ENCODE measurements around the gene NBPF19. TPM values are rescaled to one million over a fixed set of nuclear protein-coding genes. Genes with fewer than 3 reads are reported as not detected.
"Not testable (repeated sequence)": the region's sequence is repeated elsewhere in the genome, so short reads cannot be mapped to it uniquely, and the experiment has no call there.

Gene NBPF19
- total and polyA plus RNA-seq, 2 of the 4 experiments (the other 2 are of a cell fraction) = 6.3 to 7.7 TPM

GRCh38 chr1:149572763-149573162, 97.9 kb downstream of the NBPF19 start:
- H3K79me1 ChIP-seq (ENCODE audit: low read depth in 1 of 2, low read length in 2 of 2); H3K14ac ChIP-seq (replicated peaks; ENCODE audit: low read depth, low read length); H3K9ac ChIP-seq (ENCODE audit: low read depth, low read length); intact Hi-C loops (cut with micrococcal nuclease); H3K9me1 ChIP-seq (ENCODE audit: insufficient read depth, low read length); CTCF ChIA-PET; H2BK15ac ChIP-seq (ENCODE audit: low read depth, low read length); dilution Hi-C loops (cut with HindIII; ENCODE audit: low sequenced_read_pairs, unreplicated experiment); H3K4me1 ChIP-seq (ENCODE audit: control insufficient read depth, insufficient read depth, low read length); H3K4ac ChIP-seq (ENCODE audit: low read depth, low read length); H3K23ac ChIP-seq (ENCODE audit: low read depth, low read length); H2AFZ ChIP-seq (replicated peaks; ENCODE audit: low read length, poor library complexity); H3K18ac ChIP-seq (ENCODE audit: low read depth, low read length); ATAC-seq (ENCODE audit: low read depth); H3K4me2 ChIP-seq (ENCODE audit: low read depth, low read length); H2AK9ac ChIP-seq (replicated peaks; ENCODE audit: low read depth, low read length, poor library complexity); H3K27ac ChIP-seq (ENCODE audit: insufficient read depth, low read length); H4K5ac ChIP-seq (ENCODE audit: low read depth, low read length); DNase-seq; H3K4me3 ChIP-seq (ENCODE audit: insufficient read depth, low read depth, low read length); H3K36me3 ChIP-seq (ENCODE audit: control insufficient read depth, insufficient read depth, low read length); in situ Hi-C loops (cut with MboI; ENCODE audit: low sequenced_read_pairs); H4K20me1 ChIP-seq (ENCODE audit: insufficient read depth, low read length); H2AK5ac ChIP-seq (ENCODE audit: low read depth, low read length); H2BK5ac ChIP-seq (ENCODE audit: low read depth, low read length, poor library complexity, severe bottlenecking); H3K9me3 ChIP-seq (ENCODE audit: control insufficient read depth, insufficient read depth, low read length); H2BK20ac ChIP-seq (ENCODE audit: low read depth, low read length); H4K8ac ChIP-seq (ENCODE audit: low read depth in 2 of 2, low read length in 2 of 2); H4K91ac ChIP-seq (ENCODE audit: insufficient read depth, low read depth, low read length); H3K27me3 ChIP-seq (ENCODE audit: control insufficient read depth, insufficient read depth, low read length); H2BK120ac ChIP-seq (ENCODE audit: low read depth, low read length); BruUV-seq (replicated peaks); H3K56ac ChIP-seq (ENCODE audit: extremely low read depth, insufficient read depth, low read length); POLR2A ChIA-PET (ENCODE audit: unreplicated experiment): not testable (repeated sequence)

- POLR2A ChIA-PET (ENCODE audit: unreplicated experiment); dilution Hi-C loops (cut with HindIII; ENCODE audit: low sequenced_read_pairs, unreplicated experiment): not testable (repeated sequence)
These were observed 110.7 kb downstream of the NBPF19 start for GRCh38 chr1:149585592-149585991.

More at GRCh38 chr1:149585592-149585991, 110.7 kb downstream of the NBPF19 start:
- H4K91ac ChIP-seq (ENCODE audit: insufficient read depth, low read depth, low read length); H3K79me1 ChIP-seq (ENCODE audit: low read depth in 1 of 2, low read length in 2 of 2); H3K4me1 ChIP-seq (ENCODE audit: control insufficient read depth, insufficient read depth, low read length); H2BK5ac ChIP-seq (ENCODE audit: low read depth, low read length, poor library complexity, severe bottlenecking); H3K9me3 ChIP-seq (ENCODE audit: control insufficient read depth, insufficient read depth, low read length); ATAC-seq (ENCODE audit: low read depth); BruUV-seq (replicated peaks); H3K4me3 ChIP-seq (ENCODE audit: insufficient read depth, low read depth, low read length); intact Hi-C loops (cut with micrococcal nuclease); H4K5ac ChIP-seq (ENCODE audit: low read depth, low read length); H3K36me3 ChIP-seq (ENCODE audit: control insufficient read depth, insufficient read depth, low read length); H3K27me3 ChIP-seq (ENCODE audit: control insufficient read depth, insufficient read depth, low read length); H2AFZ ChIP-seq (replicated peaks; ENCODE audit: low read length, poor library complexity); H2AK9ac ChIP-seq (replicated peaks; ENCODE audit: low read depth, low read length, poor library complexity); CTCF ChIA-PET; H3K14ac ChIP-seq (replicated peaks; ENCODE audit: low read depth, low read length); H2AK5ac ChIP-seq (ENCODE audit: low read depth, low read length); H3K56ac ChIP-seq (ENCODE audit: extremely low read depth, insufficient read depth, low read length); DNase-seq; H2BK20ac ChIP-seq (ENCODE audit: low read depth, low read length); H3K23ac ChIP-seq (ENCODE audit: low read depth, low read length); H2BK15ac ChIP-seq (ENCODE audit: low read depth, low read length); H3K4ac ChIP-seq (ENCODE audit: low read depth, low read length); H4K8ac ChIP-seq (ENCODE audit: low read depth in 2 of 2, low read length in 2 of 2); H3K9ac ChIP-seq (ENCODE audit: low read depth, low read length); H2BK120ac ChIP-seq (ENCODE audit: low read depth, low read length); H4K20me1 ChIP-seq (ENCODE audit: insufficient read depth, low read length); H3K9me1 ChIP-seq (ENCODE audit: insufficient read depth, low read length); in situ Hi-C loops (cut with MboI; ENCODE audit: low sequenced_read_pairs); H3K27ac ChIP-seq (ENCODE audit: insufficient read depth, low read length); H3K18ac ChIP-seq (ENCODE audit: low read depth, low read length); H3K4me2 ChIP-seq (ENCODE audit: low read depth, low read length): not testable (repeated sequence)
- no CpG with 5 or more reads among the region's 2 CpGs for WGBS, 2 experiments (ENCODE audit: extremely low coverage in 2 of 2, insufficient read length in 1 of 2)

All from IMR-90 (cell line).